Airway epithelial cell (primary cell): ENCODE measurements around the gene ZNF619. TPM values are rescaled to one million over a fixed set of nuclear protein-coding genes. Genes with fewer than 3 reads are reported as not detected.

Experiments
- total RNA-seq: library from RNA; depleted of rRNA; stranded (reverse); fragments of >200 nt; gene quantifications from 2 replicates; pipeline ENCODE4 v1.2.3, GENCODE V29; 2015

The ZNF619 gene
- total RNA-seq = 2.3 and 3.7 TPM in 2 replicates

DNA sequence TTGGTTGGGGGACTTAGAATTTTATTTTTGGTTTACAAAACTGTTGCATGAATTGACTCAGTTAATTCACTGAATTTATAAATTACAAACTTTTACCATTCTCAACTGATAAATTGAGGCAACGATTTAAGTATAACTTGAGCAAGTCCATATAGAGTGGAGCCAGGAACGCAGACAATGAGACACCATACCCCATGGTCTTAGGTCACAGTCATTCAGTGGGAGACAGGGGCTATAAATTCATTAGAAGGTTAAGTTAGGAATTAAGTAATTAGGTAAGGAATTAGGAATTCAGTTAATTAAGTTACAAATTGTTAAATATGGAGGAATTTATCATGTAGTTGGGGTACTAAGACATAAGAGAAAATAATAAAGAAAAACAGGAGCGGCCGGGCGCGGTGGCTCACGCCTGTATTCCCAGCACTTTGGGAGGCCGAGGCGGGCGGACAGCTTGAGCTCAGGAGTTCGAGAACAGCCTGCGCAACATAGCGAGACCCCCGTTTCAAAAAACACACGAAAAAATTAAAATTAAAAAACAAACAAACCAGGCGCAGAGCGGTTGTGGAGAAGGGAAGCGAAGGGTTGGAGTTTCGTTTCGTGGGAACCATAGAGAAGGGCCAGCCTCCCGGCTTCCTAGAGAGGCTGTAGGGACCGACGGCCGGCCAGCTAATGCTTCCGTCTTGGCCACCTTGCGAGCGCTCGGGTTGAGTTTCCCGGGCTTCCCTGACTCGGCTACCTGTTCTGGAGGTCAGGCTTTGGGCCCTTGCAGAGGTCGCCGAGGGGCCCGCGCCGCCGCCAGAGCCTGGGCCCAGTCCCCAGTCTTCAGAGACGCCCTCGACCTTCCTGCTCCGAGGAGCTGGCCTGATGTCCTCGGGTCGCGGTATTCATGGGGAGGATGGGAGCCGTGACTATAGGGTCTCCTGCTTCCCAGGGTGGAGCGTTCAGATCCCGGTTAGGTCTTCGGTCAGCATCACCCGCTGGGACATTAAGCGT is at the start of gene ZNF619:
ZNF619 (plus strand) TSS at position 645 of the 993 bp plus-strand sequence. CDS start 858 bp downstream, outside the sequence.

GRCh38 chr3:40456940-40457823 is 19.7 kb upstream of the ZNF619 start, which contains the start of gene RPL14:
Gene RPL14, plus strand, starts transcription at chr3:40457339. Its CDS starts 133 bp downstream, at chr3:40457472.

GRCh38 chr3:40505599-40506462 is 28.9 kb downstream of the ZNF619 start, which contains the start of gene ZNF620:
Gene ZNF620, plus strand, starts transcription at chr3:40506039. Its CDS starts 314 bp downstream, at chr3:40506353.

DNA sequence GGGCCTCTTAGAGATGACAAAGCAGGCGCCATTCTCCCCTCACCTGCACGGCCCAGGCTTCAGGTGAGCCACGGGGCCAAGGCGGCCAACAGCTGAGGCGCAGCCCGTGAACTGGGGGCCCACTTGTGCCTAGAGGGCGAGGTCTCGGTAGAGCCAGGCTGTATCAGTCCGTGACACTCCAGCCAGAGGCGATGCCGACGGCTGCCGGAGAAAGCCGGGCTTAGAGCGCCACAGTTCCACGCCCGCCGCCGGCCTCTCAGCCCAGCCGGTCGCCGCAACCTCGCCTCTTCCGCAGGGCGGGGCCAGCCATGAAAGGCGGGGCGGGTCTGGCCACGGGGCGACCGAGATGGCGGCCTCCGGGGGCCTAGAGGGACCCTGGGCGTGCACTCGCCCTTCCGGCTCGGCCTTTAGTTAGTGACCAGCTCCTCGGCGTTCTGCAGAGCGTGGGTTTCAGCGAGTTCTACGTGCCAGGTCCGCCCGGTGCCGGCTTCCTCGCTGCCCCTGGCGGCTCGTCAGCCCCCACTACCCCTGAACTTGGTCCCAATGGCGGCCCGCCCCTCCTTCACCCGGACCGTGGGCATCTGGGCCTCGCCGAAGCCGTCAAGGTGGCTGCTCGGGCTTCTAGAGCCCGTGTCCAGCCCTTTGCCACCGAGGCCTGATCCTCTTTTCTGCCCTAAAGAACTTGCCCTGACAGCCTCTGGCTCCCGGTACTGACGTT is 47.8 kb downstream of the ZNF619 start, which contains the start of gene ZNF621:
ZNF621 (plus strand) TSS at position 393 of the 718 bp plus-strand sequence. CDS start 881 bp downstream, outside the sequence.

Other genes with a start within 250 kb of the ZNF619 start
- 4.7 and 8.8 TPM in 2 replicates for gene EIF1B, start 167.4 kb upstream of the ZNF619 start, total RNA-seq
- 8.8 and 13.0 TPM in 2 replicates for gene ENTPD3, start 89.9 kb upstream of the ZNF619 start, total RNA-seq
- gene RPL14, start 19.8 kb upstream of the ZNF619 start, total RNA-seq = 541 and 569 TPM in 2 replicates
- 0.33 and 2.0 TPM in 2 replicates for gene ZNF620, start 28.9 kb downstream of the ZNF619 start, total RNA-seq
- gene ZNF621, start 47.8 kb downstream of the ZNF619 start, total RNA-seq = 5.9 and 6.4 TPM in 2 replicates